Body of pancreas (tissue), 4 donors: Measurements from ENCODE around the gene NTRK1. TPM values are rescaled to one million over a fixed set of nuclear protein-coding genes. Genes with fewer than 3 reads are reported as not detected.

Source experiments
- ATAC-seq: fragments of 150-250 bp; one replicate; pipeline ENCODE4 v1.9.1; 2016
- DNase-seq, 4 donors: peaks; one replicate each; pipeline ENCODE4 v3.0.0-alpha.2; 2019
- H3K27ac ChIP-seq, 4 donors: fragments of 200-600 bp; sonication (generic); 1 replicate in 3 of 4; 2 replicates in 1 of 4; pipeline versions ENCODE4 v1.5.1 to v1.6.1; 2016 to 2019; ENCODE audit warnings: mild to moderate bottlenecking in 1 of 4, mixed read lengths in 1 of 4, moderate library complexity in 1 of 4
- H3K27me3 ChIP-seq, 2 donors: fragments of 200-600 bp; sonication (generic); one replicate each; pipeline ENCODE4 v1.6.0; 2016; ENCODE audit warnings: mild to moderate bottlenecking in 1 of 2
- H3K36me3 ChIP-seq, 2 donors: fragments of 200-600 bp; sonication (generic); replicated peaks in 1 of 2; 2 replicates each; pipeline ENCODE4 v1.5.1; 2016; ENCODE audit warnings: low read depth in 2 of 2; ENCODE audit not compliant: insufficient read depth in 1 of 2
- H3K4me1 ChIP-seq: fragments of 200-600 bp; sonication (generic); one replicate; pipeline ENCODE4 v1.6.0; 2016
- H3K4me3 ChIP-seq, 2 donors: fragments of 200-600 bp; sonication (generic); 1 replicate in 1 of 2; 2 replicates in 1 of 2; pipeline ENCODE4 v1.5.1; 2016 to 2019
- H3K9me3 ChIP-seq, 3 donors: fragments of 200-600 bp; sonication (generic); 1 replicate in 2 of 3; 2 replicates in 1 of 3; pipeline ENCODE4 v1.5.1; 2016
- POLR2A ChIP-seq, 3 donors: fragments of 450-650 bp; IDR thresholded peaks; one replicate each; pipeline ENCODE4 v1.6.1; 2016; ENCODE audit warnings: antibody characterized with exemption in 3 of 3, mild to moderate bottlenecking in 2 of 3
- WGBS, 2 donors: methylation state at CpG; one replicate each; pipeline ENCODE4 v1.1.5; 2017; 5-methylcytosine and 5-hydroxymethylcytosine counted together
- intact Hi-C: fragments of 100-400 bp; cut with DNase I; formaldehyde crosslinking; loops from one replicate; pipeline ENCODE4 v1.15.1; 2023
- total RNA-seq, 2 donors: library from RNA; depleted of rRNA; stranded (reverse); fragments of >200 nt; gene quantifications; one replicate each; pipeline ENCODE4 v1.1.0, GENCODE V29; 2016
- TF ChIP-seq, protein P1 (sequence below), 7 experiments: fragments of 450-650 bp in 4 of 7; fragments of 200-600 bp in 3 of 7; sonication (generic) in 3 of 7; IDR thresholded peaks; one replicate each; pipeline ENCODE4 v1.5.1; 2016 to 2019; ENCODE audit warnings: antibody characterized with exemption in 7 of 7

The NTRK1 gene
- total RNA-seq, 2 donors from 2014 or later, result 0.99 TPM; not detected in 1

DNA sequence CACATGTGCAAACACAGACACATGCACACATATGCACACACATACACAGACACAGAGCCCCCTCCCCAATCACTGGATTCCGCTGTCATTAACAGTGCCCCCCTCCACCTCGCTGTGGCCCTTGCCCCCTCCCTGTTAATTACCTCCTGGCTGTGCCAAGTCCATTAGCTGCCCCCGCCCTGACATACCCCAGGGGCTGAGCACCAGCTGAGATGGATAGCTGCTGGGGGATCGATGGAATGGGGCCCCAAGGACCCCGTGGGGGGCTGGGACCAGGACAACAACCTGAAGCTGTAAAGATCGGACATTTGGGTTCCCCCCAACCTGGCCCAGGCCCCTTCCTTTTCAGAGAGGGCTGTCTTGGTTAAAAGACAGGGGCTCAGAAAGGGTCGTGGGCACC is 23.3 kb downstream of the NTRK1 start:
- intact Hi-C loops, result loop anchor here (10.0 kb wide), 1 partner anchor 189 kb away; no protein-coding TSS in a partner anchor
- DNase-seq, result no peak
- 55 to 62% methylated on average over 7 of the region's 7 CpGs for WGBS, 2 donors
- no peaks in the 10 kb centered on the region for H3K27me3 ChIP-seq
- H3K4me1 ChIP-seq, result no peaks in the 10 kb centered on the region
- H3K36me3 ChIP-seq, result no peaks in the 10 kb centered on the region
- H3K9me3 ChIP-seq, result no peaks in the 10 kb centered on the region
- H3K4me3 ChIP-seq, result no peak overlapping the region
- H3K27ac ChIP-seq, result no peak overlapping the region
- no peak for ATAC-seq
- no peak for TF ChIP-seq POLR2A (IDR thresholded peaks at IDR 0.05)
- TF ChIP-seq, protein P1, sequence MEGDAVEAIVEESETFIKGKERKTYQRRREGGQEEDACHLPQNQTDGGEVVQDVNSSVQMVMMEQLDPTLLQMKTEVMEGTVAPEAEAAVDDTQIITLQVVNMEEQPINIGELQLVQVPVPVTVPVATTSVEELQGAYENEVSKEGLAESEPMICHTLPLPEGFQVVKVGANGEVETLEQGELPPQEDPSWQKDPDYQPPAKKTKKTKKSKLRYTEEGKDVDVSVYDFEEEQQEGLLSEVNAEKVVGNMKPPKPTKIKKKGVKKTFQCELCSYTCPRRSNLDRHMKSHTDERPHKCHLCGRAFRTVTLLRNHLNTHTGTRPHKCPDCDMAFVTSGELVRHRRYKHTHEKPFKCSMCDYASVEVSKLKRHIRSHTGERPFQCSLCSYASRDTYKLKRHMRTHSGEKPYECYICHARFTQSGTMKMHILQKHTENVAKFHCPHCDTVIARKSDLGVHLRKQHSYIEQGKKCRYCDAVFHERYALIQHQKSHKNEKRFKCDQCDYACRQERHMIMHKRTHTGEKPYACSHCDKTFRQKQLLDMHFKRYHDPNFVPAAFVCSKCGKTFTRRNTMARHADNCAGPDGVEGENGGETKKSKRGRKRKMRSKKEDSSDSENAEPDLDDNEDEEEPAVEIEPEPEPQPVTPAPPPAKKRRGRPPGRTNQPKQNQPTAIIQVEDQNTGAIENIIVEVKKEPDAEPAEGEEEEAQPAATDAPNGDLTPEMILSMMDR (IDR thresholded peaks at IDR 0.05), result no peak

DNA sequence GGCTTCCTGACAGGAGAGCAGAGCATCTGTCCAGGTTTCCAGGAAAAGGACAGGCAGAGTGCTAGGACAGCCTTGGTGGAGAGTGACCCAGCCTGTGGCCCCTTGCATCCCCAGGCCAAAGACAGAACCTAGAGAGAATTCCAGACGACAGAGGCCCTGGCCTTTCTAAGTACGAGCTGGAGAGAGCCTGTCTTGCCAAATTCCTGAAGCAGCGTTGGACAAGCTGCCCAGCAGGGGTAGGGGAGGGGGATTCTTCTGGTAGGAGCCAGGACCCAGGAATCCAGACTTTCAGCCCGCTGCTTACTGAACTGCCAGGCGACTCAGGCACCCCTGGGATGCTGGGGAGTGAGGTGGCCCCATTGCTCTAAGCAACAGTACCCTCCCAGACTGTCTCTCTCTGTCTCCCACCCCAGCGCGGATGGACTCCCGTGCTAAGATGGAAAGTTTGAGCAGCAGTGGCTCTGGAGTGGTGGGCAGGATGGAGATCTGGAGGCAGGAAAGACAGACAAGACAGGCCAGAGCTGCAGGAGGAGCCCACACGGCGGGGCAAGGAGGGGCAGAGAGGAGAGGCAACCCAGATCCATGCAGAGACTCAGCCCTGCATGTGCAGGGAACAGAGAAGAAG is 24.0 kb downstream of the NTRK1 start:
- Histone ChIP-seq H3K27ac (no peak overlapping the region), H3K36me3 (no peaks in the 10 kb centered on the region), H3K4me1 (no peaks in the 10 kb centered on the region), H3K27me3 (no peaks in the 10 kb centered on the region), H3K9me3 (no peaks in the 10 kb centered on the region), H3K4me3 (no peak overlapping the region)
- ATAC-seq, result no peak
- intact Hi-C loops, result loop anchor here (10.0 kb wide), 1 partner anchor 190 kb away; no protein-coding TSS in a partner anchor
- WGBS, 2 donors, result 56 to 62% methylated on average over 10 of the region's 10 CpGs
- DNase-seq, result no peak
- TF ChIP-seq, protein P1 (IDR thresholded peaks at IDR 0.05), result no peak
- no peak for TF ChIP-seq POLR2A (IDR thresholded peaks at IDR 0.05)

DNA sequence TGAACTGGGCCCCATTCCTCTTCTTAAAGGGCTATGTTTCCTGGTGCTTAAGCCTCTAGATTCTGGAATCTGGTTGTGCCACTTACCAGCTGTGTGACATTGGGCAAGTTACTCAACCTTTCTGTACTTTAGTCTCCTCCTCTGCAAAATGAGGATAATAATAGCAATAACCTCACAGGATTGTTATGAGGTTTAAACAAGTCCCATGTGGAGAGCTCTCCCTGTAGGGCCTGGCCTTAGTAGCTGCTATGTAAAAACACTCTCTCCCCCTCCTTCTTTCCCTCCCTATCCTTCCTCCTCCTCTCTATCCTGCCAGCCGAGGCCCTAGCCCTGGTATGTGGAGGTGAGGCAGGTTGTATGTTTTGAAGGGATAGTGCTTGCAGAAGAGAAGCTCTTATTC is 24.6 kb downstream of the NTRK1 start:
- Histone ChIP-seq H3K4me3 (no peak overlapping the region), H3K36me3 (no peaks in the 10 kb centered on the region), H3K4me1 (no peaks in the 10 kb centered on the region), H3K27me3 (no peaks in the 10 kb centered on the region), H3K9me3 (no peaks in the 10 kb centered on the region), H3K27ac (no peak overlapping the region)
- TF ChIP-seq, protein P1 (IDR thresholded peaks at IDR 0.05), result no peak
- TF ChIP-seq POLR2A (IDR thresholded peaks at IDR 0.05), result no peak
- DNase-seq (no peak), ATAC-seq (no peak)
- intact Hi-C loops, result loop anchor here (10.0 kb wide), 1 partner anchor 191 kb away; no protein-coding TSS in a partner anchor
- WGBS, 2 donors, result 36 to 40% methylated on average over 1 of the region's 1 CpG

DNA sequence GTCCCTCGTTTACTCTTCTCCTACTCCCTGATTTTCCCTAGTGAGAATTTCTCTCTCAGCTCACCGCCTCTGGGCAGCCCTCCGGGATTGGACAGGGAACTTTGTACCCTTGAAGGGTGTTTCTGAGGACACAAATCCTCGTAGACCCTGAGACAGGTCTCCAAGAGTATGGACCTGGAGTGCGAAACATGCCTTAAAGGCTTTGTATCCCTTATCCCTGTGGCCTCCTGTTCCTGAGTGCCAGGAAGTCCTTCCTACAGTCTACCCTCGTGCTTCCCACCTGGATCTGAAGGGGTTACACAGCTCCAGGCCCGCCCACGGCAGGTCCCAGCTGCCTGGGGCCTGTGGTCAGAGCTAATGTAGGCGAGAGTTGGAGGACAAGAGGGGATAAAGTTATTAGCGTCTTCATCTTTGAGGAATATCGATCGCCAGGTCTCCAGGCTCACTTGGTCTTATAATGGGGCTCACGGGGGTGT is 25.3 kb downstream of the NTRK1 start:
- Histone ChIP-seq H3K27ac (no peak overlapping the region), H3K4me3 (no peak overlapping the region), H3K27me3 (no peaks in the 10 kb centered on the region), H3K36me3 (no peaks in the 10 kb centered on the region), H3K4me1 (no peaks in the 10 kb centered on the region), H3K9me3 (no peaks in the 10 kb centered on the region)
- no peak for ATAC-seq
- DNase-seq, result no peak
- no peak for TF ChIP-seq POLR2A (IDR thresholded peaks at IDR 0.05)
- TF ChIP-seq, protein P1 (IDR thresholded peaks at IDR 0.05), result no peak
- WGBS, 2 donors, result 42 to 56% methylated on average over 13 of the region's 13 CpGs
- intact Hi-C loops, result loop anchor here (10.0 kb wide), 1 partner anchor 191 kb away; no protein-coding TSS in a partner anchor
